MM.1S (cell line): ENCODE results near the gene CYP19A1.

Source experiments
- CTCF ChIP-seq: fragments of 300-600 bp; sonication (generic); IDR thresholded peaks from 2 replicates; pipeline ENCODE4 v1.5.1; 2016; ENCODE audit warnings: antibody characterized with exemption, low read length, mixed read lengths
- EZH2phosphoT487 ChIP-seq: fragments of 300-600 bp; sonication (generic); IDR thresholded peaks from 2 replicates; pipeline ENCODE4 v1.6.1; 2018; ENCODE audit warnings: antibody characterized with exemption, low read length

GRCh38 chr15:51386960-51387698 is 48.7 kb upstream of the CYP19A1 start:
- TF ChIP-seq CTCF (no peak), EZH2phosphoT487 (no peak)
